SK-N-SH treated with all-trans-retinoic acid at 6 μM for 48 hours (cell line): Measurements from ENCODE around the gene ZSWIM6.

Experiments
- GLIS3 ChIP-seq: fragments of 250-450 bp; sonication (Bioruptor Pico); IDR thresholded peaks from 2 replicates; pipeline ENCODE4 v1.5.0; 2020; ENCODE audit warnings: mild to moderate bottlenecking, moderate library complexity
- PPARA ChIP-seq: fragments of 250-450 bp; sonication (Bioruptor Pico); IDR thresholded peaks from 2 replicates; pipeline ENCODE4 v1.5.0; 2020; ENCODE audit warnings: mild to moderate bottlenecking, borderline replicate concordance
- ZC3H10 ChIP-seq: fragments of 250-450 bp; sonication (Bioruptor Pico); IDR thresholded peaks from 2 replicates; pipeline ENCODE4 v1.5.1; 2021; ENCODE audit warnings: mild to moderate bottlenecking, moderate library complexity
- ZFP30 ChIP-seq: fragments of 450-650 bp; formaldehyde crosslinking; IDR thresholded peaks from 2 replicates; pipeline ENCODE4 v1.5.0; 2022; ENCODE audit warnings: mild to moderate bottlenecking, moderate library complexity
- ZNF70 ChIP-seq: fragments of 450-650 bp; formaldehyde crosslinking; IDR thresholded peaks from 2 replicates; pipeline ENCODE4 v1.5.0; 2020; ENCODE audit warnings: mild to moderate bottlenecking, moderate library complexity
- ZNF8 ChIP-seq: fragments of 450-650 bp; formaldehyde crosslinking; IDR thresholded peaks from 2 replicates; pipeline ENCODE4 v1.5.0; 2020; ENCODE audit warnings: mild to moderate bottlenecking, moderate library complexity

GRCh38 chr5:61525512-61526206, 193.6 kb downstream of the ZSWIM6 start:
- TF ChIP-seq ZFP30 (no peak), ZC3H10 (CRISPR knock-in tag) (no peak), ZNF70 (CRISPR knock-in tag) (no peak), ZNF8 (no peak), GLIS3 (CRISPR knock-in tag) (no peak), PPARA (CRISPR knock-in tag) (no peak)
